Mesothelial cell of epicardium (in vitro differentiated cells): Measurements from ENCODE around the gene PFKFB3. TPM values are rescaled to one million over a fixed set of nuclear protein-coding genes. Genes with fewer than 3 reads are reported as not detected.
"Not testable (repeated sequence)": the region's sequence is repeated elsewhere in the genome, so short reads cannot be mapped to it uniquely, and the experiment has no call there.

Experiments
- DNase-seq, 2 experiments: peaks; one replicate each; pipeline ENCODE4 v3.0.0; 2021; ENCODE audit warnings: low spot score in 2 of 2; ENCODE audit not compliant: unreplicated experiment in 2 of 2
- H3K27ac Mint-ChIP-seq: 2 replicates; pipeline ENCODE4 v1.8.0; 2021; ENCODE audit warnings: mixed read lengths
- H3K27me3 Mint-ChIP-seq: 2 replicates; pipeline ENCODE4 v1.8.0; 2021; ENCODE audit warnings: low read depth, mixed read lengths
- H3K36me3 Mint-ChIP-seq: 2 replicates; pipeline ENCODE4 v1.8.0; 2021; ENCODE audit warnings: mixed read lengths
- H3K4me1 Mint-ChIP-seq: 2 replicates; pipeline ENCODE4 v1.8.0; 2021; ENCODE audit warnings: mixed read lengths
- H3K4me3 Mint-ChIP-seq: 2 replicates; pipeline ENCODE4 v1.8.0; 2021; ENCODE audit warnings: mild to moderate bottlenecking, moderate library complexity, mixed read lengths
- H3K9me3 Mint-ChIP-seq: 2 replicates; pipeline ENCODE4 v1.8.0; 2021; ENCODE audit warnings: mixed read lengths
- total RNA-seq: library from RNA; stranded (reverse); gene quantifications from 3 replicates; pipeline ENCODE4 v1.2.1, GENCODE V29; 2021
- TF ChIP-seq, protein P1 (sequence below): fragments of 200-600 bp; sonication (generic); IDR thresholded peaks from one replicate; pipeline ENCODE4 v1.5.0; 2021; ENCODE audit warnings: antibody characterized with exemption; ENCODE audit not compliant: unreplicated experiment

PFKFB3 gene
- total RNA-seq, 1 donor from 2014 or later = 51.5 TPM

GRCh38 chr10:6279540-6280267 lies 77.0 kb downstream of the PFKFB3 start:
- no peak for DNase-seq
- Mint-ChIP-seq H3K36me3 (peaks cover 2% of the 10 kb centered on the region), H3K27ac (peak overlapping the region; percentile 4), H3K27me3 (no peaks in the 10 kb centered on the region), H3K4me3 (no peak overlapping the region), H3K9me3 (peaks cover 4% of the 10 kb centered on the region), H3K4me1 (peaks cover 15% of the 10 kb centered on the region)
- TF ChIP-seq, protein P1, sequence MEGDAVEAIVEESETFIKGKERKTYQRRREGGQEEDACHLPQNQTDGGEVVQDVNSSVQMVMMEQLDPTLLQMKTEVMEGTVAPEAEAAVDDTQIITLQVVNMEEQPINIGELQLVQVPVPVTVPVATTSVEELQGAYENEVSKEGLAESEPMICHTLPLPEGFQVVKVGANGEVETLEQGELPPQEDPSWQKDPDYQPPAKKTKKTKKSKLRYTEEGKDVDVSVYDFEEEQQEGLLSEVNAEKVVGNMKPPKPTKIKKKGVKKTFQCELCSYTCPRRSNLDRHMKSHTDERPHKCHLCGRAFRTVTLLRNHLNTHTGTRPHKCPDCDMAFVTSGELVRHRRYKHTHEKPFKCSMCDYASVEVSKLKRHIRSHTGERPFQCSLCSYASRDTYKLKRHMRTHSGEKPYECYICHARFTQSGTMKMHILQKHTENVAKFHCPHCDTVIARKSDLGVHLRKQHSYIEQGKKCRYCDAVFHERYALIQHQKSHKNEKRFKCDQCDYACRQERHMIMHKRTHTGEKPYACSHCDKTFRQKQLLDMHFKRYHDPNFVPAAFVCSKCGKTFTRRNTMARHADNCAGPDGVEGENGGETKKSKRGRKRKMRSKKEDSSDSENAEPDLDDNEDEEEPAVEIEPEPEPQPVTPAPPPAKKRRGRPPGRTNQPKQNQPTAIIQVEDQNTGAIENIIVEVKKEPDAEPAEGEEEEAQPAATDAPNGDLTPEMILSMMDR = no peak

DNA sequence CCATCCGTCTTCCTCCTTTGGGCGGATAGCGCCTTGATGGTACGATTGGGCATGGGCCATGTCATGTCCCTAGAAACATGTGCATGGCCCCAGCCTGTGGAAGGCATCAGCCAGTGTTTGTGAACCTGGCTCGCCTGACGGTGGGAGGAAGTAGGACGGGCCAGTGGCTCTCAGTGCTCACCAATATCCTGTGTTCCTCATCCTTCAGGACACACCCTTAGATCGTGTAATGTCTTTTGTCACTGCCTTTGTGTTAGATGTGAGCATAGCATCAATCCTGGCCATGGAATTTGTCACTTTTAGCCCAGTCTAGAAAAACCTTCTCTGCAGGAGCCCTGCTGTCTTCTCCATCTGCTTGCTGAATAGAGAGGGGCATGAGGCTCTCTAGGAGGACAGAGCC lies 77.6 kb downstream of the PFKFB3 start:
- no peak for DNase-seq
- Mint-ChIP-seq H3K4me3 (no peak overlapping the region), H3K9me3 (peaks cover 4% of the 10 kb centered on the region), H3K27me3 (no peaks in the 10 kb centered on the region), H3K36me3 (peaks cover 2% of the 10 kb centered on the region), H3K27ac (no peak overlapping the region), H3K4me1 (peaks cover 12% of the 10 kb centered on the region)
- TF ChIP-seq, protein P1 = no peak

DNA sequence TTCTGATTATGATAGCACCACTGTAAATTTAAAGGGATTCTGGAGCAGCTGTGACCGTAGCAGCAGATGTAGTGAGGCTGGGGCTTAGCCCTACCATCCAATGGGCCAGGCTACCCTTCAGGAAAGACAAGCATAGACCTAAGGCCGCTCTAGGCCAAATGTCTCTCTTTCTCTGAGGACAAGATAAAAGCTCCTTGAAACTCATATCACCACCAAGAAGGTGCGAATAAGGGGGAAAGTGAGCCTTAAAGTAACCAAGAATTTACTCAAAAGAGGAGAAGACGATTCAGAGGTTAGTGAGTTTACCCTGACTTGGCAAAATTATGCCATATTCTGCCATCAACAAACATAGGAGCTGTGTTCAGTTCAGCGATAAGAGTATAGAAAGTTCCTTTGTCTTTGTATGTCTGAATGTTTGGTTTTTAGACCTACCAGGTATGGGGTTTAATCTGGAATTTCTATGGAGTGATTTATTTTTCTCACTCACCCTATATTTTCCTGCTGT lies 79.8 kb downstream of the PFKFB3 start:
- no peak for DNase-seq
- TF ChIP-seq, protein P1 = no peak
- Mint-ChIP-seq H3K36me3 (peaks cover 4% of the 10 kb centered on the region), H3K4me3 (no peak overlapping the region), H3K4me1 (peaks cover 12% of the 10 kb centered on the region), H3K9me3 (peaks cover 10% of the 10 kb centered on the region), H3K27ac (no peak overlapping the region), H3K27me3 (no peaks in the 10 kb centered on the region)

DNA sequence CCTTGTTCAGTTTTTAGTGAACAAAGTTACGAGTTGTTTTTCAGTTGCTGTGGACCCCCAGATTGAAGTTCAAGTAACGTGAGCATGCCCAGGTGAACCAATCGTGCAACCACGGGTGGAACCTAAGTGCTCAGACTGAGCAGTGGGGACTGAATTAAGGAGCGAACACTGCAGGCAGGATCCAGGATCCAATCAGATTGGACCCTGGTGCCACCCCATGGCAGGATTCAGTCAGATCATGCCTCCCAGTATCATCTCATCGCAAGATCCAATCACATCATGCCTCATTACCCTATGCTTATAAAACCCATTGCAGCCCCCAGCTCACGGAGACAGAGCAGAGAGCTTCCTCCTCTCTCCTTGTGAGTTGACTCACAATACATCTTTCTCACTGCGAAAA lies 80.9 kb downstream of the PFKFB3 start:
- no peak overlapping the region for H3K4me3 Mint-ChIP-seq
- H3K4me1 Mint-ChIP-seq = peaks cover 12% of the 10 kb centered on the region
- DNase-seq = no peak
- TF ChIP-seq, protein P1 = no peak
- H3K27me3 Mint-ChIP-seq = no peaks in the 10 kb centered on the region
- peaks cover 3% of the 10 kb centered on the region for H3K36me3 Mint-ChIP-seq
- no peak overlapping the region for H3K27ac Mint-ChIP-seq
- H3K9me3 Mint-ChIP-seq = peaks cover 8% of the 10 kb centered on the region

- Mint-ChIP-seq H3K9me3 (peaks cover 19% of the 10 kb centered on the region), H3K4me1 (peaks cover 17% of the 10 kb centered on the region)
- not testable (repeated sequence) for DNase-seq, H3K27me3 Mint-ChIP-seq, H3K4me3 Mint-ChIP-seq, H3K27ac Mint-ChIP-seq, H3K36me3 Mint-ChIP-seq
Measured at GRCh38 chr10:6290621-6291020, 87.9 kb downstream of the PFKFB3 start.

- Mint-ChIP-seq H3K4me1 (peaks cover 30% of the 10 kb centered on the region), H3K4me3 (no peak overlapping the region), H3K9me3 (peaks cover 14% of the 10 kb centered on the region), H3K27ac (peak overlapping the region; percentile 2), H3K36me3 (peaks cover 2% of the 10 kb centered on the region), H3K27me3 (no peaks in the 10 kb centered on the region)
- TF ChIP-seq, protein P1 = no peak
- DNase-seq = no peak
Measured at GRCh38 chr10:6292741-6293151, 90.0 kb downstream of the PFKFB3 start.

GRCh38 chr10:6296425-6296824 lies 93.7 kb downstream of the PFKFB3 start:
- Mint-ChIP-seq H3K9me3 (peaks cover 14% of the 10 kb centered on the region), H3K4me1 (peaks cover 44% of the 10 kb centered on the region)
- not testable (repeated sequence) for DNase-seq, H3K36me3 Mint-ChIP-seq, H3K27ac Mint-ChIP-seq, H3K4me3 Mint-ChIP-seq, H3K27me3 Mint-ChIP-seq
